ENCODE results near the gene SP100. TPM values are rescaled to one million over a fixed set of nuclear protein-coding genes. Genes with fewer than 3 reads are reported as not detected.

The SP100 gene
- total and polyA plus RNA-seq, 2 donors (not counting 1 experiment from before 2014, with no cell fraction given) = 106 to 120 TPM

DNA sequence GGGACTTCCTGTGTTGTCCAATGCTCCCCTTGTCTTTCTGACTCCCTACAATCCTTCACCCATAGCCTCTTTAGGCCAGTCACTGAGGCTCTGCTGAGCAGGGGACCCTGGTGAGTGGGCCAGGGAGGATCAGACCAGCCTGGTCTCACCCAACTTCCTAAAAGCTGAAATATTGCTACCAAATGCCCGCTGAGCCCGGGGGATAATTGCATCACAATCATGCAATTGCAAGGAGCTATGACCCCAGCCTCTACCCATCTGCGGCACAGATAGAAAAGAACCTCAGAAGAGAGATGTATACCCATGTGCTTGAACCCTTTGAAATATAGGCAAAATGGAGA lies 3.7 kb upstream of the SP100 start:
- peak overlapping the region; percentile 86 for H3K4me2 ChIP-seq (ENCODE audit: extremely low read depth, insufficient read depth, low read length)
- H3K4me1 ChIP-seq (ENCODE audit: control insufficient read depth, extremely low read depth, insufficient read depth, low read length) = peaks cover 12% of the 10 kb centered on the region
- H2AFZ ChIP-seq (ENCODE audit: low read length) = peak overlapping the region; percentile 99
- no peaks in the 10 kb centered on the region for H3K9me3 ChIP-seq (ENCODE audit: control insufficient read depth, insufficient read depth, low read depth, low read length)
- peak overlapping the region; percentile 93 for H3K9ac ChIP-seq (ENCODE audit: insufficient read depth, low read length)
- peak overlapping the region; percentile 64 to 75 (median 70) for H3K4me3 ChIP-seq (replicated peaks in 1 of 4; ENCODE audit: control extremely low read depth in 1 of 4, insufficient read depth in 1 of 4, low read depth in 3 of 4, low read length in 4 of 4)
- H3K27me3 ChIP-seq (ENCODE audit: control insufficient read depth, insufficient read depth, low read length) = no peaks in the 10 kb centered on the region
- H4K20me1 ChIP-seq (ENCODE audit: control insufficient read depth, extremely low read depth, insufficient read depth, low read length) = no peaks in the 10 kb centered on the region
- H3K79me2 ChIP-seq (ENCODE audit: control insufficient read depth, insufficient read depth, low read length) = peaks cover 13% of the 10 kb centered on the region
- no peaks in the 10 kb centered on the region for H3K36me3 ChIP-seq (ENCODE audit: control insufficient read depth, insufficient read depth, low read length)
- no peak for DNase-seq (ENCODE audit: low read depth in 2 of 2)
- TF ChIP-seq, protein P1, sequence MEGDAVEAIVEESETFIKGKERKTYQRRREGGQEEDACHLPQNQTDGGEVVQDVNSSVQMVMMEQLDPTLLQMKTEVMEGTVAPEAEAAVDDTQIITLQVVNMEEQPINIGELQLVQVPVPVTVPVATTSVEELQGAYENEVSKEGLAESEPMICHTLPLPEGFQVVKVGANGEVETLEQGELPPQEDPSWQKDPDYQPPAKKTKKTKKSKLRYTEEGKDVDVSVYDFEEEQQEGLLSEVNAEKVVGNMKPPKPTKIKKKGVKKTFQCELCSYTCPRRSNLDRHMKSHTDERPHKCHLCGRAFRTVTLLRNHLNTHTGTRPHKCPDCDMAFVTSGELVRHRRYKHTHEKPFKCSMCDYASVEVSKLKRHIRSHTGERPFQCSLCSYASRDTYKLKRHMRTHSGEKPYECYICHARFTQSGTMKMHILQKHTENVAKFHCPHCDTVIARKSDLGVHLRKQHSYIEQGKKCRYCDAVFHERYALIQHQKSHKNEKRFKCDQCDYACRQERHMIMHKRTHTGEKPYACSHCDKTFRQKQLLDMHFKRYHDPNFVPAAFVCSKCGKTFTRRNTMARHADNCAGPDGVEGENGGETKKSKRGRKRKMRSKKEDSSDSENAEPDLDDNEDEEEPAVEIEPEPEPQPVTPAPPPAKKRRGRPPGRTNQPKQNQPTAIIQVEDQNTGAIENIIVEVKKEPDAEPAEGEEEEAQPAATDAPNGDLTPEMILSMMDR (conservative IDR thresholded peaks at IDR 0.05 in 1 of 2, IDR thresholded peaks at IDR 0.05 in 1 of 2; ENCODE audit: low read depth in 1 of 2, low read length in 2 of 2) = no peak
- TF ChIP-seq EZH2 (IDR thresholded peaks at IDR 0.05; ENCODE audit: low read length, missing control alignments) = no peak
- H3K27ac ChIP-seq (ENCODE audit: insufficient read depth, low read length) = peak overlapping the region; percentile 95

DNA sequence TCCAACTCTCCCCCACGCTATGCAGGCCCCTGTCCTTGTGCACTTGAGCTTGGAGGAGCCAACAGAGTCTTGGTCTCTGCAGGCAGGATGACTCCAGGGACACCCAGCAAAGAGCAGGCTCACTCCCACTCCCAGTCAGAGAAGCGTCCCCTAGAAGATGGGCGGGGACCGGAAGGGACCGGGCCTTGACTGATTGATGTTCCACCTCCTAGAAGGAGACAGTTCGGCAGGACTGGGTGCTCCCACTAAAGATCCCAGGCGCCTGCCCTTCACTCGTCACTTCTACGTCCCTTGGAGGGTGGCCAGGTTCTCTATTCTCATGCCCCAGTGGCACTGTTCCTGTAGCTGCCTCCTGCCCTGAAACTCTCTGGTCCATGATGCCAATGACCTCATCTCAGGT lies 3.2 kb upstream of the SP100 start:
- Histone ChIP-seq H3K27ac (ENCODE audit: insufficient read depth, low read length) (no peak overlapping the region), H3K79me2 (ENCODE audit: control insufficient read depth, insufficient read depth, low read length) (peaks cover 18% of the 10 kb centered on the region), H3K27me3 (ENCODE audit: control insufficient read depth, insufficient read depth, low read length) (no peaks in the 10 kb centered on the region), H2AFZ (ENCODE audit: low read length) (no peak overlapping the region), H4K20me1 (ENCODE audit: control insufficient read depth, extremely low read depth, insufficient read depth, low read length) (no peaks in the 10 kb centered on the region), H3K9ac (ENCODE audit: insufficient read depth, low read length) (no peak overlapping the region), H3K9me3 (ENCODE audit: control insufficient read depth, insufficient read depth, low read depth, low read length) (no peaks in the 10 kb centered on the region), H3K36me3 (ENCODE audit: control insufficient read depth, insufficient read depth, low read length) (no peaks in the 10 kb centered on the region), H3K4me1 (ENCODE audit: control insufficient read depth, extremely low read depth, insufficient read depth, low read length) (peaks cover 12% of the 10 kb centered on the region), H3K4me2 (ENCODE audit: extremely low read depth, insufficient read depth, low read length) (no peak overlapping the region), H3K4me3 (replicated peaks in 1 of 4; ENCODE audit: control extremely low read depth in 1 of 4, insufficient read depth in 1 of 4, low read depth in 3 of 4, low read length in 4 of 4) (no peak overlapping the region)
- DNase-seq (ENCODE audit: low read depth in 2 of 2) = no peak
- TF ChIP-seq, protein P1 (conservative IDR thresholded peaks at IDR 0.05 in 1 of 2, IDR thresholded peaks at IDR 0.05 in 1 of 2; ENCODE audit: low read depth in 1 of 2, low read length in 2 of 2) = no peak
- TF ChIP-seq EZH2 (IDR thresholded peaks at IDR 0.05; ENCODE audit: low read length, missing control alignments) = no peak

DNA sequence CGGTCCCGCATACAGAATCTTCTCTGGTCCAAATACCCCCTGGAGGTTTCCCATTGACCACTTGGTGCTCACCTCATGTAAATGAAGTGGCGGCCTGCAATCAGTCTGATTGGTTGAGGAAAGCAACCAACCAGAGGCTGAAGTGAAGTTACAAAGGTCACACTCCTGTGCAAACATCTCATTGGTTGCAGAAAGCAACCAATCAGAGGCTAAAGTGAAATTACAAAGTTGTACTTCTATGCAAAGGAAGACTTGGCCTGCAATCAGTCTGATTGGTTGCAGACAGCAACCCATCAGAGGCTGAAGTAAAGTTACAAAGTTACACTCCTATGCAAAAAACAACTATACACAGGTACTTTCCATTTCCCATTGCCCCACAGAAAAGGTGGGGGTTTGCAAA lies 2.5 kb upstream of the SP100 start:
- H3K79me2 ChIP-seq (ENCODE audit: control insufficient read depth, insufficient read depth, low read length) = peaks cover 24% of the 10 kb centered on the region
- H3K27me3 ChIP-seq (ENCODE audit: control insufficient read depth, insufficient read depth, low read length) = no peaks in the 10 kb centered on the region
- no peak overlapping the region for H3K4me2 ChIP-seq (ENCODE audit: extremely low read depth, insufficient read depth, low read length)
- no peak for DNase-seq (ENCODE audit: low read depth in 2 of 2)
- TF ChIP-seq, protein P1 (conservative IDR thresholded peaks at IDR 0.05 in 1 of 2, IDR thresholded peaks at IDR 0.05 in 1 of 2; ENCODE audit: low read depth in 1 of 2, low read length in 2 of 2) = no peak
- TF ChIP-seq EZH2 (IDR thresholded peaks at IDR 0.05; ENCODE audit: low read length, missing control alignments) = no peak
- H2AFZ ChIP-seq (ENCODE audit: low read length) = no peak overlapping the region
- H4K20me1 ChIP-seq (ENCODE audit: control insufficient read depth, extremely low read depth, insufficient read depth, low read length) = no peaks in the 10 kb centered on the region
- no peak overlapping the region for H3K9ac ChIP-seq (ENCODE audit: insufficient read depth, low read length)
- no peaks in the 10 kb centered on the region for H3K9me3 ChIP-seq (ENCODE audit: control insufficient read depth, insufficient read depth, low read depth, low read length)
- peaks cover 14% of the 10 kb centered on the region for H3K4me1 ChIP-seq (ENCODE audit: control insufficient read depth, extremely low read depth, insufficient read depth, low read length)
- no peaks in the 10 kb centered on the region for H3K36me3 ChIP-seq (ENCODE audit: control insufficient read depth, insufficient read depth, low read length)
- H3K27ac ChIP-seq (ENCODE audit: insufficient read depth, low read length) = no peak overlapping the region
- no peak overlapping the region for H3K4me3 ChIP-seq (replicated peaks in 1 of 4; ENCODE audit: control extremely low read depth in 1 of 4, insufficient read depth in 1 of 4, low read depth in 3 of 4, low read length in 4 of 4)
